GM12873 (cell line): ENCODE results near the gene RAB11FIP3.

ENCODE experiments used
- CTCF ChIP-seq: IDR thresholded peaks from 2 replicates; pipeline ENCODE4 v1.5.1; 2012; ENCODE audit warnings: low read depth, mild to moderate bottlenecking, moderate library complexity, low read length, control low read depth; ENCODE audit not compliant: insufficient read depth; ENCODE audit errors: missing control alignments

Gene RAB11FIP3

DNA sequence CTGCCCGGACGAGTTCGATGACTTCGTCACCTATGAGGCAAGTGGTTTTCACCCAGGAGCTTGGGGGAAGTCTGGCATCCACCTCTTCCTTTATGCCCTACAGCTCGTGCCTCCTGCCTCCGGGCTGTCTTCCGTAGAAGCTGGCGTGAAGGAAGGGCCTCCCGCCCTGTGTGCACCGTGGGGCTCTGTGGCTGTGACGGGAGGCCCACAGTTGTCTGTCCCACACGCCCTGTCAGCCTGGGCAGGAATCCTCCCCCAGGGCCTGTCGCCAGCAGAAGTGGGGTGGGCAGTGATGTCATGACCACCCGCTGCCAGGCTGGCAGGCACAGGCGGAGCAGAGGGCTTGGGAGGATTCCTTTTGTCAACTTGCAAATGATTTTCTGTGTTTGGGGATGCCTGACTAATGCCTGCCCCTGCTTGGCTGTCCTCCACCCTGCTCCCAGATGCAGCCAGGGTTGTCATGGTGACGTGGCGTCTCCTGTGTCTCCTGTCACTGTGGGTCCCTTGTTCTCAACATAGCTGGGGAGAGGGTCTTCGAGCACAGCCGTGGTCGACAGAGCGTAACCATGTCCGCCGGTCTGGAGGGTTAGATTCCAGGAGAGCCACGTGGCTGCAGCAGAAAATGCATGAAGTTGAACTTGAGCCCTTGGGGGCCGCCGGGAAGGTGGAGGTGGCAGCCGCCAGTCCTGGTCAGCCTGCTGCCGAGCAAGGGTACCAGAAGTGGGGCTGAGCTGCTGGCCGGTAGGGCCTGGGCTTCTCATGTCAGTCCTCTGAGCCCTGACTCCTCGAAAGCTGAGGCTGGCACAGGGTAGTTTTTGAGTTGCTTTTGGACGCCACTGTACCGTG is 46.1 kb downstream of the RAB11FIP3 start:
- TF ChIP-seq CTCF, result no peak

GRCh38 chr16:472199-472504 is 46.7 kb downstream of the RAB11FIP3 start:
- no peak for TF ChIP-seq CTCF

GRCh38 chr16:473046-474043 is 47.9 kb downstream of the RAB11FIP3 start:
- no peak for TF ChIP-seq CTCF

GRCh38 chr16:474420-475122 is 49.1 kb downstream of the RAB11FIP3 start:
- TF ChIP-seq CTCF, result no peak

- TF ChIP-seq CTCF, result no peak
Observed at GRCh38 chr16:476039-476438, 50.6 kb downstream of the RAB11FIP3 start.

GRCh38 chr16:477301-478157 is 52.1 kb downstream of the RAB11FIP3 start:
- TF ChIP-seq CTCF, result no peak
